OCI-LY7 (cell line): ENCODE results near the gene CTNNBL1. TPM values are rescaled to one million over a fixed set of nuclear protein-coding genes. Genes with fewer than 3 reads are reported as not detected.

Experiments used
- BruUV-seq: library from RNA; stranded (reverse); fragments of 400-500 nt; replicated peaks from 2 replicates; lab custom pipeline; 2021; lab: Mats Ljungman, UMichigan
- CTCF ChIA-PET: fragments of 300-600 bp; sonication (Branson Sonifier 250); formaldehyde crosslinking; loops from one replicate; lab custom pipeline; 2022; ENCODE audit warnings: antibody characterized with exemption; ENCODE audit not compliant: unreplicated experiment; lab: Charles Lee
- POLR2A ChIA-PET: fragments of 300-600 bp; sonication (Branson Sonifier 250); formaldehyde crosslinking; loops from one replicate; lab custom pipeline; 2022; ENCODE audit warnings: antibody characterized with exemption; lab: Charles Lee
- DNase-seq: peaks from one replicate; pipeline ENCODE4 v3.0.0-alpha.2; 2015; ENCODE audit warnings: low spot score
- H2AFZ ChIP-seq: fragments of 200-600 bp; sonication (generic), shearing (Covaris generic); 2 replicates; pipeline ENCODE4 v1.6.1; 2014; ENCODE audit warnings: mild to moderate bottlenecking, antibody characterized with exemption, low read length, moderate library complexity
- H3K27ac ChIP-seq: fragments of 200-600 bp; sonication (generic); 2 replicates; pipeline ENCODE4 v1.5.1; 2014; ENCODE audit warnings: mixed run types, low read depth, mild to moderate bottlenecking, moderate library complexity, low read length, inconsistent platforms; ENCODE audit not compliant: poor library complexity, severe bottlenecking
- H3K36me3 ChIP-seq: fragments of 200-600 bp; sonication (generic); 2 replicates; pipeline ENCODE4 v1.6.1; 2014; ENCODE audit warnings: mild to moderate bottlenecking, antibody characterized with exemption, low read length, moderate library complexity, mixed read lengths; ENCODE audit not compliant: insufficient read depth
- H3K4me1 ChIP-seq: fragments of 200-600 bp; sonication (generic); 2 replicates; pipeline ENCODE4 v1.5.1; 2014; ENCODE audit warnings: mild to moderate bottlenecking, low read length; ENCODE audit not compliant: insufficient read depth, poor library complexity, severe bottlenecking
- H3K4me2 ChIP-seq: fragments of 200-600 bp; sonication (generic); 2 replicates; pipeline ENCODE4 v1.6.1; 2014; ENCODE audit warnings: mild to moderate bottlenecking, low read length
- H3K4me3 ChIP-seq: fragments of 200-600 bp; sonication (generic); 2 replicates; pipeline ENCODE4 v1.5.1; 2014; ENCODE audit warnings: mild to moderate bottlenecking, low read depth, low read length; ENCODE audit not compliant: poor library complexity, severe bottlenecking
- H3K79me2 ChIP-seq: fragments of 200-600 bp; sonication (generic); 2 replicates; pipeline ENCODE4 v1.6.1; 2016; ENCODE audit warnings: low read depth, mild to moderate bottlenecking, low read length, moderate library complexity, mixed read lengths; ENCODE audit not compliant: insufficient read depth
- H3K9me2 ChIP-seq: fragments of 200-600 bp; sonication (generic); 2 replicates; pipeline ENCODE4 v1.6.1; 2016; ENCODE audit warnings: mild to moderate bottlenecking, low read length, mixed read lengths; ENCODE audit not compliant: insufficient read depth
- H3K9me3 ChIP-seq: fragments of 200-600 bp; sonication (generic); 2 replicates; pipeline ENCODE4 v1.6.1; 2014; ENCODE audit warnings: mild to moderate bottlenecking, mixed run types, low read length, mixed read lengths
- H4K20me1 ChIP-seq: fragments of 200-600 bp; sonication (generic); 2 replicates; pipeline ENCODE4 v1.6.1; 2014; ENCODE audit warnings: mild to moderate bottlenecking, antibody characterized with exemption, low read length, moderate library complexity, mixed read lengths; ENCODE audit not compliant: insufficient read depth
- EZH2phosphoT487 ChIP-seq: fragments of 200-600 bp; sonication (generic); IDR thresholded peaks from 2 replicates; pipeline ENCODE4 v1.6.1; 2018; ENCODE audit warnings: low read depth, borderline replicate concordance, mild to moderate bottlenecking, mixed run types, antibody characterized with exemption, low read length, moderate library complexity, mixed read lengths
- intact Hi-C: fragments of 100-400 bp; cut with micrococcal nuclease; formaldehyde crosslinking; loops from one replicate; pipeline ENCODE4 v1.10.0; 2022; ENCODE audit not compliant: unreplicated experiment
- total RNA-seq, 2 experiments: library from RNA; depleted of rRNA in 1 of 2; stranded (reverse); fragments of >200 nt in 1 of 2; shearing (Covaris generic) in 1 of 2; gene quantifications; 2 replicates each; pipeline ENCODE4 v1.2.3, GENCODE V29; 2014 to 2022
- TF ChIP-seq, protein P1 (sequence below): fragments of 200-600 bp; sonication (generic); conservative IDR thresholded peaks from 2 replicates; pipeline ENCODE4 v1.5.1; 2014; ENCODE audit warnings: mild to moderate bottlenecking, antibody characterized with exemption, low read length, moderate library complexity, mixed read lengths

The CTNNBL1 gene
- total RNA-seq, 2 experiments from 2014 or later, result 38.0 to 90.0 TPM

DNA sequence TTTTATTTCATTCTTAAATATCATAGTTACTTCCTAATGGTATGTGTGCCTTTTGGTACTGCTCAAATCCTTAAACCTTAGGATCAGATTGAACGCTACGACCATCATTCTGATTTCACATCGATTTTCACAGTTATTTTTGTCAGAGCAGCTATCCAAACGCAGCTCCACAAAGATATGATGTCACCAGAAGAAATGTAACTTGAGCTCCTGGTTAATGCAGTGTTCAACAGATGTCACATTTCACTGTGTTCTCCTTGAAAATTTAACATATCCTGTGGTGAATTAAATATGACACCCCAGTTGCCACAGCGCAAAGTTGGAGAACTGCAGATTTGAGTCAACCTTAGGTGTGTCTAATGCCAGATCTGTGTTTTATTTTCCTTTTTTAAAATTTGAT, 81.4 kb downstream of the CTNNBL1 start:
- H3K4me3 ChIP-seq, result no peak overlapping the region
- no peaks in the 10 kb centered on the region for H3K9me3 ChIP-seq
- ChIA-PET POLR2A (interaction anchor here (0.5 kb wide), 1 partner anchor 88 kb away, joined by 3 read pairs; no protein-coding TSS in a partner anchor), CTCF (no interaction called here)
- H3K4me2 ChIP-seq, result no peak overlapping the region
- H3K79me2 ChIP-seq, result no peaks in the 10 kb centered on the region
- DNase-seq, result no peak
- TF ChIP-seq EZH2phosphoT487, result no peak
- TF ChIP-seq, protein P1, sequence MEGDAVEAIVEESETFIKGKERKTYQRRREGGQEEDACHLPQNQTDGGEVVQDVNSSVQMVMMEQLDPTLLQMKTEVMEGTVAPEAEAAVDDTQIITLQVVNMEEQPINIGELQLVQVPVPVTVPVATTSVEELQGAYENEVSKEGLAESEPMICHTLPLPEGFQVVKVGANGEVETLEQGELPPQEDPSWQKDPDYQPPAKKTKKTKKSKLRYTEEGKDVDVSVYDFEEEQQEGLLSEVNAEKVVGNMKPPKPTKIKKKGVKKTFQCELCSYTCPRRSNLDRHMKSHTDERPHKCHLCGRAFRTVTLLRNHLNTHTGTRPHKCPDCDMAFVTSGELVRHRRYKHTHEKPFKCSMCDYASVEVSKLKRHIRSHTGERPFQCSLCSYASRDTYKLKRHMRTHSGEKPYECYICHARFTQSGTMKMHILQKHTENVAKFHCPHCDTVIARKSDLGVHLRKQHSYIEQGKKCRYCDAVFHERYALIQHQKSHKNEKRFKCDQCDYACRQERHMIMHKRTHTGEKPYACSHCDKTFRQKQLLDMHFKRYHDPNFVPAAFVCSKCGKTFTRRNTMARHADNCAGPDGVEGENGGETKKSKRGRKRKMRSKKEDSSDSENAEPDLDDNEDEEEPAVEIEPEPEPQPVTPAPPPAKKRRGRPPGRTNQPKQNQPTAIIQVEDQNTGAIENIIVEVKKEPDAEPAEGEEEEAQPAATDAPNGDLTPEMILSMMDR, result no peak
- H3K9me2 ChIP-seq, result no peaks in the 10 kb centered on the region
- no peaks in the 10 kb centered on the region for H3K4me1 ChIP-seq
- H3K27ac ChIP-seq, result no peak overlapping the region
- no peak overlapping the region for H2AFZ ChIP-seq
- no peaks in the 10 kb centered on the region for H4K20me1 ChIP-seq
- BruUV-seq, result no TSS peak
- H3K36me3 ChIP-seq, result peaks cover 64% of the 10 kb centered on the region
- intact Hi-C loops, result no loop called here

DNA sequence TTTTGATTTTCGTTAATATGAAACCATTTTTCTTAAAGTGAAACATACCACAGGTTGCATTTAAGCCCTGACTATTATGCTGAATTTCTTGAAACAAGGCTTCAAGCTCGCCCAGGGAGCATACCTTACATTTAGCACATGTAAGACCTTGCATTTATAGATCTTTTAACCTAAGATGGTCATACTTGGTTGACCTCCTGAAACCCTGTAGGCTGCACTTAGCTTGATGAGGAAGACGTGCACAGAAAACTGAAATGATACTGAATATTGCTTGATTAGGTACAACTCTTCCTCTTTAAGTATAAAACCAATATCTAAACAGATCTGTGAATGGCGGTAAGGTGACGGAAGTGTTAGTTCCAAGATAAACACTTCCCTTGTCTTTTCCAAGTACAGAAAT, 82.2 kb downstream of the CTNNBL1 start:
- BruUV-seq, result no TSS peak
- intact Hi-C loops, result no loop called here
- Histone ChIP-seq H3K4me3 (no peak overlapping the region), H4K20me1 (no peaks in the 10 kb centered on the region), H3K36me3 (peaks cover 67% of the 10 kb centered on the region), H3K27ac (no peak overlapping the region), H3K4me1 (no peaks in the 10 kb centered on the region), H3K9me3 (no peaks in the 10 kb centered on the region), H3K4me2 (no peak overlapping the region), H3K79me2 (no peaks in the 10 kb centered on the region), H2AFZ (no peak overlapping the region), H3K9me2 (no peaks in the 10 kb centered on the region)
- ChIA-PET POLR2A (no interaction called here), CTCF (no interaction called here)
- no peak for TF ChIP-seq EZH2phosphoT487
- TF ChIP-seq, protein P1, result no peak
- DNase-seq, result no peak

- H3K4me2 ChIP-seq, result no peak overlapping the region
- CTCF ChIA-PET, result no interaction called here
- intact Hi-C loops, result no loop called here
Measured at GRCh38 chr20:37776526-37776925, 82.7 kb downstream of the CTNNBL1 start.

More at GRCh38 chr20:37776526-37776925, 82.7 kb downstream of the CTNNBL1 start:
- no peak overlapping the region for H2AFZ ChIP-seq
- H3K27ac ChIP-seq, result no peak overlapping the region
- no peaks in the 10 kb centered on the region for H3K4me1 ChIP-seq
- no peaks in the 10 kb centered on the region for H4K20me1 ChIP-seq
- H3K9me3 ChIP-seq, result no peaks in the 10 kb centered on the region
- no peak overlapping the region for H3K4me3 ChIP-seq
- no peaks in the 10 kb centered on the region for H3K9me2 ChIP-seq
- peaks cover 65% of the 10 kb centered on the region for H3K36me3 ChIP-seq
- TF ChIP-seq, protein P1, result no peak
- TF ChIP-seq EZH2phosphoT487, result no peak
- no peaks in the 10 kb centered on the region for H3K79me2 ChIP-seq
- POLR2A ChIA-PET, result no interaction called here
- no TSS peak for BruUV-seq
- no peak for DNase-seq
